Activated naive CD4-positive, alpha-beta T cell treated with anti-CD3 and anti-CD28 coated beads, Interleukin-2, amount 50 U/mL, for 72 hours (primary cell): ENCODE data around the gene GULP1. TPM values are rescaled to one million over a fixed set of nuclear protein-coding genes. Genes with fewer than 3 reads are reported as not detected.
"Not testable (repeated sequence)": the region's sequence is repeated elsewhere in the genome, so short reads cannot be mapped to it uniquely, and the experiment has no call there.

ENCODE experiments used
- ATAC-seq, 2 donors: fragments of 150-1000 bp; cut with Tn5 transposase; 2 replicates each; pipeline ENCODE4 v1.10.0; 2021; ENCODE audit warnings: mild to moderate bottlenecking in 2 of 2, moderate library complexity in 2 of 2
- DNase-seq, 2 donors: peaks; one replicate each; pipeline ENCODE4 v3.0.0; 2021 to 2022; ENCODE audit warnings: low spot score in 2 of 2
- H3K27ac Mint-ChIP-seq, 2 donors: one replicate each; pipeline ENCODE4 v1.8.0; 2022; ENCODE audit warnings: mild to moderate bottlenecking in 2 of 2, mixed read lengths in 2 of 2
- H3K36me3 Mint-ChIP-seq, 2 donors: one replicate each; pipeline ENCODE4 v1.8.0; 2022; ENCODE audit warnings: mixed read lengths in 2 of 2
- H3K9me3 Mint-ChIP-seq, 2 donors: one replicate each; pipeline ENCODE4 v1.8.0; 2022; ENCODE audit warnings: mixed read lengths in 2 of 2
- total RNA-seq, 2 donors: library from RNA; stranded (reverse); gene quantifications; one replicate each; pipeline ENCODE4 v1.2.3, GENCODE V29; 2022

The GULP1 gene
- total RNA-seq, 2 donors from 2014 or later, result not detected

GRCh38 chr2:188452084-188452483 lies 160.4 kb downstream of the GULP1 start:
- no peak overlapping the region for H3K27ac Mint-ChIP-seq
- peaks cover 0 to 4% of the 10 kb centered on the region in 2 donors for H3K9me3 Mint-ChIP-seq
- H3K36me3 Mint-ChIP-seq, result no peaks in the 10 kb centered on the region
- no peak for DNase-seq
- ATAC-seq, result no peak

- DNase-seq (no peak), ATAC-seq (no peak)
- H3K9me3 Mint-ChIP-seq, result no peaks in the 10 kb centered on the region
- no peaks in the 10 kb centered on the region for H3K36me3 Mint-ChIP-seq
- H3K27ac Mint-ChIP-seq, result no peak overlapping the region
These were observed 164.6 kb downstream of the GULP1 start for GRCh38 chr2:188456114-188456909.

GRCh38 chr2:188459061-188459460 lies 167.4 kb downstream of the GULP1 start:
- DNase-seq (no peak), ATAC-seq (no peak)
- Mint-ChIP-seq H3K9me3 (no peaks in the 10 kb centered on the region), H3K36me3 (no peaks in the 10 kb centered on the region), H3K27ac (no peak overlapping the region)

- not testable (repeated sequence) for H3K27ac Mint-ChIP-seq, DNase-seq, H3K9me3 Mint-ChIP-seq, H3K36me3 Mint-ChIP-seq, ATAC-seq
These were observed 174.4 kb downstream of the GULP1 start for GRCh38 chr2:188466078-188466477.

GRCh38 chr2:188466761-188467160 lies 175.1 kb downstream of the GULP1 start:
- no peak for ATAC-seq
- DNase-seq, result no peak
- peak overlapping the region in 1 of 2 donors; percentile 39 for H3K27ac Mint-ChIP-seq
- H3K9me3 Mint-ChIP-seq, result peaks cover 0 to 3% of the 10 kb centered on the region in 2 donors
- H3K36me3 Mint-ChIP-seq, result no peaks in the 10 kb centered on the region

- Mint-ChIP-seq H3K36me3 (no peaks in the 10 kb centered on the region), H3K27ac (no peak overlapping the region), H3K9me3 (peaks cover 0 to 3% of the 10 kb centered on the region in 2 donors)
- ATAC-seq (no peak), DNase-seq (no peak)
These were observed 179.5 kb downstream of the GULP1 start for GRCh38 chr2:188471166-188471565.

- Mint-ChIP-seq H3K9me3 (no peaks in the 10 kb centered on the region), H3K27ac (no peak overlapping the region), H3K36me3 (no peaks in the 10 kb centered on the region)
- ATAC-seq (no peak), DNase-seq (no peak)
These were observed 181.6 kb downstream of the GULP1 start for GRCh38 chr2:188473306-188473705.

- no peak for ATAC-seq
- Mint-ChIP-seq H3K36me3 (no peaks in the 10 kb centered on the region), H3K27ac (no peak overlapping the region), H3K9me3 (no peaks in the 10 kb centered on the region)
- DNase-seq, result no peak
These were observed 182.6 kb downstream of the GULP1 start for GRCh38 chr2:188474316-188474715.

GRCh38 chr2:188475945-188476344 lies 184.3 kb downstream of the GULP1 start:
- ATAC-seq (no peak), DNase-seq (no peak)
- Mint-ChIP-seq H3K36me3 (no peaks in the 10 kb centered on the region), H3K9me3 (no peaks in the 10 kb centered on the region), H3K27ac (no peak overlapping the region)

GRCh38 chr2:188477564-188478103 lies 186.0 kb downstream of the GULP1 start:
- DNase-seq, result no peak
- ATAC-seq, result no peak
- Mint-ChIP-seq H3K9me3 (no peaks in the 10 kb centered on the region), H3K36me3 (no peaks in the 10 kb centered on the region), H3K27ac (no peak overlapping the region)

GRCh38 chr2:188478724-188479123 lies 187.1 kb downstream of the GULP1 start:
- Mint-ChIP-seq H3K27ac (peak overlapping the region in 1 of 2 donors; percentile 7), H3K36me3 (no peaks in the 10 kb centered on the region), H3K9me3 (no peaks in the 10 kb centered on the region)
- DNase-seq (no peak), ATAC-seq (peak; percentile 70 to 74)

GRCh38 chr2:188481474-188481873 lies 189.8 kb downstream of the GULP1 start:
- no peak for ATAC-seq
- H3K27ac Mint-ChIP-seq, result no peak overlapping the region
- no peaks in the 10 kb centered on the region for H3K36me3 Mint-ChIP-seq
- no peaks in the 10 kb centered on the region for H3K9me3 Mint-ChIP-seq
- no peak for DNase-seq

GRCh38 chr2:188485496-188485895 lies 193.8 kb downstream of the GULP1 start:
- no peak overlapping the region for H3K27ac Mint-ChIP-seq
- H3K36me3 Mint-ChIP-seq, result no peaks in the 10 kb centered on the region
- H3K9me3 Mint-ChIP-seq, result no peaks in the 10 kb centered on the region
- DNase-seq (no peak), ATAC-seq (no peak)

GRCh38 chr2:188492751-188493150 lies 201.1 kb downstream of the GULP1 start:
- Mint-ChIP-seq H3K9me3 (no peaks in the 10 kb centered on the region), H3K36me3 (no peaks in the 10 kb centered on the region), H3K27ac (no peak overlapping the region)
- DNase-seq (no peak), ATAC-seq (no peak)

- H3K36me3 Mint-ChIP-seq, result no peaks in the 10 kb centered on the region
- DNase-seq (no peak), ATAC-seq (no peak)
- H3K27ac Mint-ChIP-seq, result no peak overlapping the region
- H3K9me3 Mint-ChIP-seq, result no peaks in the 10 kb centered on the region
These were observed 203.2 kb downstream of the GULP1 start for GRCh38 chr2:188494906-188495305.

GRCh38 chr2:188495969-188496431 lies 204.3 kb downstream of the GULP1 start:
- DNase-seq (no peak), ATAC-seq (no peak)
- Mint-ChIP-seq H3K36me3 (no peaks in the 10 kb centered on the region), H3K27ac (no peak overlapping the region), H3K9me3 (no peaks in the 10 kb centered on the region)

- no peaks in the 10 kb centered on the region for H3K36me3 Mint-ChIP-seq
- ATAC-seq, result no peak
- no peak overlapping the region for H3K27ac Mint-ChIP-seq
- no peaks in the 10 kb centered on the region for H3K9me3 Mint-ChIP-seq
- no peak for DNase-seq
These were observed 206.1 kb downstream of the GULP1 start for GRCh38 chr2:188497726-188498125.

- DNase-seq, result no peak
- Mint-ChIP-seq H3K27ac (no peak overlapping the region), H3K9me3 (no peaks in the 10 kb centered on the region), H3K36me3 (no peaks in the 10 kb centered on the region)
- no peak for ATAC-seq
These were observed 212.3 kb downstream of the GULP1 start for GRCh38 chr2:188503975-188504374.
